GM04504 (cell line): ENCODE data around the gene FARS2.
"Not testable (repeated sequence)": the region's sequence is repeated elsewhere in the genome, so short reads cannot be mapped to it uniquely, and the experiment has no call there.

ENCODE experiments used
- DNase-seq: peaks from one replicate; pipeline ENCODE4 v3.0.0-alpha.2; 2012; ENCODE audit warnings: low read depth

The FARS2 gene

DNA sequence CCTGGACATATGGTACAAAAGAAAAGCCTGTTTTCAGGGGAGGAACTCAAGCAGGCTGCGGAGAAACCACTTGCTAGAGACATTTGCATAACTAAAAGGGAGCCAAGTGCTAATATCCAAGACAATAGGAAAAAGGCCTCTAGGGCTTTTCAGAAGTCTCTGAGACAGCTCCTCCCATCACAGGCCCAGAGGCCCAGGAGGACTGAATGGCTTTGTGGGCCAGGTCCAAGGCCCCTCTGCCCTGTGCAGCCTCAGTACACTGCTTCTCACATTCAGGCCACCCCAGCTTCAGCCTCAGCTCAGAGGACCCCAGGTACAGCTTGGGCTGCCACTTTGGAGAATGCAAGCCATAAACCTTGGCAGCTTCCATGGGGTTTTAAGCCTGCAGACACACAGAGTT lies 545.1 kb downstream of the FARS2 start:
- DNase-seq, result not testable (repeated sequence)

DNA sequence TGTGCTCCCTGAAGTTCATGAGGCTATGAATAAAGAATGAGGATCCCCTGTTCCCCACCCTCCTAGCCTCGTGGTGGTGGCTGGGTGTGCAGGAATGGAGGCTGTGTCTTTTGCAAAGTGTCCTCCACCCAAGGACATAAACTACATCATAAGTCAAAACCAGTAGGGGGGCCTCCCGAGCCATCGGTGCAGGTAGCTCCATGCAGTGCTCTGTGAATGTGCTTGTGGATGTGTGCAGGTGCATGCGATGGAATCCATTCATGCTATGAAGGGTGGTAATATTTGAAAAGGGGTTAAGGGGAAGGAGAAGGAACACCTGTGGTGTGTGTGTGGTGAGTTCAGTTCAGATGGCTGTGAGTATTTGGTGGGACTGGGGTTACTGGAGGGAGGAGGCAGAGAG lies 548.1 kb downstream of the FARS2 start:
- no peak for DNase-seq

DNA sequence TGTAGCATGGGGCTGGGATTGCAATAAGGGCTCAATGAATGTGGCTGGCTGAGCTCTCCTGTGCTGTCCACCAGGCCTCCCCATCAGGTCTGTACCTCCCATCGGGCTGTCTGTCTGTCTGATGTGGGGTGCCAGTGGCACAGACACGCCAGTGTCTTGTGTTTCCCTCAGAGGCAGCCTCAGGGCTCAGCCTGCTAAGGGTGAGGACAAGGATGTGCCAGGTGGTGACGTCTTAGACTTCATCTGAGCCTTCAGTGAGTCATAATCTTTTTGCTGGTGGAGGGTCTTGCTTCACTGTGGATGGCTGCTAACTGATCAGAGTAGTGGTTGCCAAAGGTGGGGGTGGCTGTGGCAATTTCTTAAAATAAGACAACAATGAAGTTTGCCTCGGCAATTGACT lies 550.7 kb downstream of the FARS2 start:
- DNase-seq, result no peak

GRCh38 chr6:5813625-5814027 lies 552.3 kb downstream of the FARS2 start:
- no peak for DNase-seq

DNA sequence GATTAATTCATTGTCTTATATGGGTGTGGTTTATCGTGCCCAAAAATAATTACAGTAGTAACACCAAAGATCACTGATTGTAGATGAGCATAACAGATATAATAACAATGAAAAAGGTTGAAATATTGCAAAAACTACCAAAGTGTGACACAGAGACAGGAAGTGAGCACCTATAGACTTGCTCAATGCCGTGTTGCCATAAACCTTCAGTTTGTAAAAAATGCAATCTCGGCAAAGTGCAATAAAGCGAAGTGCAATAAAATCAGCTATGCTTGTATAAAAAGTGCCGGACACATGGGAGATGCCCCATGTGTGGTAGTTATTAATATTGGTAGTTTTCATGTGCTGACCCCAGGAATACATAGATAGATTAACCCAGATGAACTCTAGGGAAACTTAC lies 552.8 kb downstream of the FARS2 start:
- DNase-seq, result no peak

- no peak for DNase-seq
These were observed 553.6 kb downstream of the FARS2 start for GRCh38 chr6:5814901-5815300.

GRCh38 chr6:5817869-5818268 lies 556.6 kb downstream of the FARS2 start:
- DNase-seq, result no peak

- no peak for DNase-seq
These were observed 557.6 kb downstream of the FARS2 start for GRCh38 chr6:5818959-5819358.
